OCI-LY7 (cell line): ENCODE measurements around the gene EFNA2.

Experiments
- CTCF ChIP-seq: fragments of 200-600 bp; sonication (generic); conservative IDR thresholded peaks from 2 replicates; pipeline ENCODE4 v1.5.1; 2014; ENCODE audit warnings: mild to moderate bottlenecking, antibody characterized with exemption, low read length, moderate library complexity, mixed read lengths
- EZH2phosphoT487 ChIP-seq: fragments of 200-600 bp; sonication (generic); IDR thresholded peaks from 2 replicates; pipeline ENCODE4 v1.6.1; 2018; ENCODE audit warnings: low read depth, borderline replicate concordance, mild to moderate bottlenecking, mixed run types, antibody characterized with exemption, low read length, moderate library complexity, mixed read lengths

- TF ChIP-seq CTCF: no peak
- no peak for TF ChIP-seq EZH2phosphoT487
Observed at GRCh38 chr19:1308718-1309117, 23.0 kb downstream of the EFNA2 start.
